Endothelial cell of umbilical vein (primary cell): ENCODE measurements around the gene SMAD9. TPM values are rescaled to one million over a fixed set of nuclear protein-coding genes. Genes with fewer than 3 reads are reported as not detected.

ENCODE experiments used
- BruUV-seq: library from RNA; stranded (reverse); fragments of 400-500 nt; replicated peaks from 2 replicates; lab custom pipeline; 2021; lab: Mats Ljungman, UMichigan
- CTCF ChIA-PET: fragments of 300-600, 350-600 bp; sonication (Branson Sonifier 250); formaldehyde crosslinking; loops from one replicate; lab custom pipeline; 2021; ENCODE audit warnings: antibody characterized with exemption, inconsistent platforms; lab: Charles Lee
- POLR2A ChIA-PET: fragments of 300-600, 350-600 bp; sonication (Branson Sonifier 250); formaldehyde crosslinking; loops from one replicate; lab custom pipeline; 2021; ENCODE audit warnings: antibody characterized with exemption, inconsistent platforms; lab: Charles Lee
- DNase-seq: peaks from one replicate; pipeline ENCODE4 v3.0.0-alpha.2; 2011; ENCODE audit warnings: low read depth, low spot score
- FAIRE-seq: peaks from 2 replicates; lab custom pipeline; 2011; peaks lifted over from hg19 to GRCh38; lab: Jason Lieb, UNC
- H2AFZ ChIP-seq: 2 replicates; pipeline ENCODE4 v1.6.0; 2012; ENCODE audit warnings: low read depth, low read length, control low read depth, inconsistent platforms
- H3K27ac ChIP-seq: 2 replicates; pipeline ENCODE4 v1.5.1; 2011; ENCODE audit warnings: low read depth, mild to moderate bottlenecking, control low read depth, low read length, moderate library complexity; ENCODE audit not compliant: insufficient read depth
- H3K27me3 ChIP-seq, 2 experiments: 2 replicates each; pipeline versions ENCODE4 v1.6.0 to v1.6.1; 2011; ENCODE audit warnings: low read length in 2 of 2, mixed read lengths in 1 of 2; ENCODE audit not compliant: control insufficient read depth in 2 of 2, insufficient read depth in 2 of 2
- H3K36me3 ChIP-seq, 2 experiments: 2 replicates in 1 of 2; 3 replicates in 1 of 2; pipeline ENCODE4 v1.5.1; 2011; ENCODE audit warnings: low read length in 2 of 2, mild to moderate bottlenecking in 1 of 2, moderate library complexity in 1 of 2; ENCODE audit not compliant: control insufficient read depth in 2 of 2, insufficient read depth in 2 of 2; ENCODE audit errors: extremely low read depth in 1 of 2
- H3K4me1 ChIP-seq: 3 replicates; pipeline ENCODE4 v1.5.1; 2011; ENCODE audit warnings: mild to moderate bottlenecking, low read length; ENCODE audit not compliant: control insufficient read depth, insufficient read depth; ENCODE audit errors: extremely low read depth
- H3K4me2 ChIP-seq: 2 replicates; pipeline ENCODE4 v1.6.1; 2011; ENCODE audit warnings: low read length, control low read depth, mixed read lengths; ENCODE audit not compliant: insufficient read depth
- H3K4me3 ChIP-seq, 3 experiments: fragments of 200-600 bp in 1 of 3; sonication (generic), shearing (Covaris generic) in 1 of 3; replicated peaks in 1 of 3; 2 replicates each; pipeline ENCODE4 v1.5.1; 2011 to 2016; ENCODE audit warnings: control low read depth in 3 of 3, low read length in 3 of 3, mild to moderate bottlenecking in 2 of 3, inconsistent platforms in 1 of 3, low read depth in 1 of 3, moderate library complexity in 1 of 3; ENCODE audit not compliant: insufficient read depth in 1 of 3
- H3K79me2 ChIP-seq: 2 replicates; pipeline ENCODE4 v1.6.0; 2012; ENCODE audit warnings: low read length, inconsistent platforms; ENCODE audit not compliant: control insufficient read depth, insufficient read depth
- H3K9ac ChIP-seq: replicated peaks from 2 replicates; pipeline ENCODE3; 2011; ENCODE audit warnings: low read length, control low read depth; ENCODE audit not compliant: insufficient read depth; ENCODE audit errors: extremely low read depth
- H3K9me1 ChIP-seq: replicated peaks from 3 replicates; pipeline ENCODE4 v1.6.0; 2011; ENCODE audit warnings: mild to moderate bottlenecking, low read length; ENCODE audit not compliant: control insufficient read depth, insufficient read depth; ENCODE audit errors: extremely low read depth
- H3K9me3 ChIP-seq: replicated peaks from 2 replicates; pipeline ENCODE4 v1.5.1; 2012; ENCODE audit warnings: low read length, inconsistent platforms; ENCODE audit not compliant: control insufficient read depth, insufficient read depth
- H4K20me1 ChIP-seq: replicated peaks from 2 replicates; pipeline ENCODE3; 2011; ENCODE audit warnings: mild to moderate bottlenecking, low read length; ENCODE audit not compliant: control insufficient read depth, insufficient read depth; ENCODE audit errors: extremely low read depth
- CTCF ChIP-seq, 2 donors: IDR thresholded peaks; 1 replicate in 1 of 2; 2 replicates in 1 of 2; pipeline ENCODE4 v1.5.1; 2011; ENCODE audit warnings: low read length in 2 of 2, mild to moderate bottlenecking in 2 of 2, moderate library complexity in 2 of 2, control low read depth in 1 of 2, inconsistent platforms in 1 of 2, low read depth in 1 of 2; ENCODE audit not compliant: insufficient read depth in 1 of 2; ENCODE audit errors: extremely low read depth in 1 of 2
- EZH2 ChIP-seq: IDR thresholded peaks from 2 replicates; pipeline ENCODE4 v1.6.1; 2012; ENCODE audit warnings: borderline replicate concordance, low read depth, mild to moderate bottlenecking, moderate library complexity, low read length, inconsistent platforms; ENCODE audit not compliant: severe bottlenecking
- FOS ChIP-seq: IDR thresholded peaks from 2 replicates; pipeline ENCODE4 v1.6.1; 2011; ENCODE audit warnings: mild to moderate bottlenecking, low read length, moderate library complexity, borderline replicate concordance; ENCODE audit not compliant: insufficient read depth
- GATA2 ChIP-seq: IDR thresholded peaks from 2 replicates; pipeline ENCODE4 v1.7.0; 2011; ENCODE audit warnings: low read depth, mild to moderate bottlenecking, moderate library complexity, mixed read lengths, low read length; ENCODE audit not compliant: insufficient read length, insufficient read depth
- JUN ChIP-seq: IDR thresholded peaks from 2 replicates; pipeline ENCODE4 v1.6.1; 2011; ENCODE audit warnings: borderline replicate concordance, low read depth; ENCODE audit not compliant: insufficient read length, insufficient read depth
- MAX ChIP-seq: IDR thresholded peaks from 2 replicates; pipeline ENCODE4 v1.6.1; 2011; ENCODE audit not compliant: insufficient read depth, insufficient read length
- MYC ChIP-seq: IDR thresholded peaks from one replicate; pipeline ENCODE4 v1.6.1; 2011; ENCODE audit warnings: mild to moderate bottlenecking, low read depth, low read length
- POLR2A ChIP-seq: IDR thresholded peaks from 2 replicates; pipeline ENCODE4 v1.6.1; 2012; ENCODE audit warnings: low read depth, mild to moderate bottlenecking, control low read depth, low read length
- POLR2AphosphoS5 ChIP-seq: IDR thresholded peaks from 2 replicates; pipeline ENCODE4 v1.6.1; 2012; ENCODE audit warnings: low read depth, mild to moderate bottlenecking, control low read depth, low read length, moderate library complexity; ENCODE audit not compliant: insufficient read depth
- dilution Hi-C: fragments of 300-500 bp; cut with MboI; formaldehyde crosslinking; loops from one replicate; pipeline ENCODE4 v1.15.0; 2019; ENCODE audit warnings: low sequenced_read_pairs; ENCODE audit not compliant: extremely low pct_ligation_motif_present
- intact Hi-C: fragments of 100-400 bp; cut with micrococcal nuclease; formaldehyde crosslinking; loops from one replicate; pipeline ENCODE4 v1.10.0; 2022
- polyA plus RNA-seq, 4 experiments: library from polyadenylated mRNA; depleted of rRNA in 3 of 4; stranded (reverse) in 3 of 4; unstranded in 1 of 4; fragments of >200 nt; gene quantifications; 2 replicates each; pipeline versions ENCODE4 v1.2.1 to v1.2.3, GENCODE V29; 2011 to 2012; ENCODE audit warnings: missing spikeins in 1 of 4
- total RNA-seq: library from RNA; stranded (reverse); gene quantifications from 2 replicates; pipeline ENCODE4 v1.2.3, GENCODE V29; 2021

The SMAD9 gene
- total and polyA plus RNA-seq, 2 donors (not counting 3 experiments of a cell fraction or from before 2014, with no cell fraction given), result 2.2 to 4.2 TPM

GRCh38 chr13:36917311-36917710 lies 2.7 kb downstream of the SMAD9 start:
- H3K36me3 ChIP-seq, result no peaks in the 10 kb centered on the region
- H3K4me1 ChIP-seq, result peaks cover 17% of the 10 kb centered on the region
- BruUV-seq, result no TSS peak
- H4K20me1 ChIP-seq, result no peaks in the 10 kb centered on the region
- intact Hi-C loops (no loop called here), dilution Hi-C loops (no loop called here)
- H3K4me3 ChIP-seq, result no peak overlapping the region
- H3K27ac ChIP-seq, result no peak overlapping the region
- TF ChIP-seq EZH2 (no peak), GATA2 (no peak), CTCF (IDR thresholded peaks at IDR 0.05; ENCODE audit: extremely low read depth in 1 of 2, insufficient read depth in 1 of 2, low read depth in 1 of 2, low read length in 2 of 2) (no peak), JUN (no peak), MYC (no peak), MAX (no peak), FOS (no peak), POLR2AphosphoS5 (no peak), POLR2A (no peak)
- FAIRE-seq (no peak), DNase-seq (no peak)
- H3K9me3 ChIP-seq, result no peaks in the 10 kb centered on the region
- H3K9me1 ChIP-seq, result no peaks in the 10 kb centered on the region
- H3K4me2 ChIP-seq, result no peak overlapping the region
- CTCF ChIA-PET, result interaction anchor here (1.7 kb wide), 1 partner anchor 64 kb away, joined by 6 read pairs; no protein-coding TSS in a partner anchor
- no peak overlapping the region for H2AFZ ChIP-seq
- POLR2A ChIA-PET, result no interaction called here
- H3K79me2 ChIP-seq, result peaks cover 13% of the 10 kb centered on the region
- no peak overlapping the region for H3K9ac ChIP-seq
- no peaks in the 10 kb centered on the region for H3K27me3 ChIP-seq
